SU-DHL-6 (cell line): ENCODE data around the gene ANKRD28.

Experiments
- H2AFZ ChIP-seq: fragments of 200-600 bp; sonication (generic); 2 replicates; pipeline ENCODE4 v1.6.1; 2014; ENCODE audit warnings: low read depth, mild to moderate bottlenecking, moderate library complexity, mixed read lengths, antibody characterized with exemption, low read length; ENCODE audit not compliant: severe bottlenecking
- H3F3A ChIP-seq: fragments of 200-600 bp; shearing (Covaris generic); 2 replicates; pipeline ENCODE4 v1.6.0; 2016; ENCODE audit warnings: antibody characterized with exemption, mild to moderate bottlenecking; ENCODE audit not compliant: insufficient read depth
- H3K27ac ChIP-seq: fragments of 200-600 bp; sonication (generic); 2 replicates; pipeline ENCODE4 v1.5.1; 2016; ENCODE audit warnings: low read depth, mild to moderate bottlenecking, low read length, moderate library complexity, mixed read lengths
- H3K27me3 ChIP-seq: fragments of 200-600 bp; sonication (generic), shearing (Covaris generic); 2 replicates; pipeline ENCODE4 v1.6.0; 2014; ENCODE audit warnings: mild to moderate bottlenecking, low read length
- H3K36me3 ChIP-seq: fragments of 200-600 bp; sonication (generic); 2 replicates; pipeline ENCODE4 v1.6.1; 2014; ENCODE audit warnings: mild to moderate bottlenecking, low read length, mixed read lengths
- H3K4me2 ChIP-seq: fragments of 300-600, 200-600 bp; shearing (Covaris generic), sonication (generic); 2 replicates; pipeline ENCODE4 v1.6.0; 2014; ENCODE audit warnings: low read length, low read depth, mild to moderate bottlenecking; ENCODE audit not compliant: poor library complexity, severe bottlenecking
- H3K4me3 ChIP-seq: fragments of 200-600 bp; sonication (generic); 2 replicates; pipeline ENCODE4 v1.5.1; 2014; ENCODE audit warnings: antibody characterized with exemption, low read length, mild to moderate bottlenecking, mixed read lengths; ENCODE audit not compliant: insufficient read depth, poor library complexity, severe bottlenecking
- H3K79me2 ChIP-seq: fragments of 200-600 bp; sonication (generic); 2 replicates; pipeline ENCODE4 v1.6.1; 2014; ENCODE audit warnings: mild to moderate bottlenecking, low read length, moderate library complexity; ENCODE audit not compliant: insufficient read depth
- H3K9ac ChIP-seq: fragments of 200-600 bp; sonication (generic); 2 replicates; pipeline ENCODE4 v1.7.0; 2014; ENCODE audit warnings: mild to moderate bottlenecking, low read length
- H3K9me2 ChIP-seq: fragments of 200-600 bp; sonication (generic); replicated peaks from 2 replicates; pipeline ENCODE4 v1.6.1; 2014; ENCODE audit warnings: low read length; ENCODE audit not compliant: insufficient read depth
- H3K9me3 ChIP-seq: fragments of 200-600 bp; sonication (generic); 2 replicates; pipeline ENCODE4 v1.6.1; 2014; ENCODE audit warnings: low read length, mixed read lengths; ENCODE audit not compliant: insufficient read depth
- H4K20me1 ChIP-seq: fragments of 200-600 bp; sonication (generic); 2 replicates; pipeline ENCODE4 v1.6.1; 2014; ENCODE audit warnings: low read depth, mild to moderate bottlenecking, antibody characterized with exemption, low read length, moderate library complexity, mixed read lengths
- CTCF ChIP-seq: fragments of 200-600 bp; sonication (generic); IDR thresholded peaks from one replicate; pipeline ENCODE4 v1.5.1; 2017; ENCODE audit warnings: antibody characterized with exemption, mild to moderate bottlenecking, low read length, moderate library complexity; ENCODE audit not compliant: insufficient read depth, poor library complexity, severe bottlenecking
- EZH2phosphoT487 ChIP-seq: fragments of 200-600 bp; sonication (generic), shearing (Covaris generic); conservative IDR thresholded peaks from 2 replicates; pipeline ENCODE4 v1.6.1; 2018; ENCODE audit warnings: mild to moderate bottlenecking, antibody characterized with exemption, low read length, moderate library complexity, mixed read lengths

Gene ANKRD28

GRCh38 chr3:15707779-15708178 is 90.0 kb downstream of the ANKRD28 start:
- H3K9ac ChIP-seq = no peak overlapping the region
- TF ChIP-seq EZH2phosphoT487 = no peak
- no peak for TF ChIP-seq CTCF
- H3K36me3 ChIP-seq = peaks cover 39% of the 10 kb centered on the region; the same call in 1 of the 2 replicates
- no peak overlapping the region for H3K4me3 ChIP-seq
- no peaks in the 10 kb centered on the region for H4K20me1 ChIP-seq
- no peaks in the 10 kb centered on the region for H3K79me2 ChIP-seq
- H3K27ac ChIP-seq = no peak overlapping the region
- no peak overlapping the region for H3K4me2 ChIP-seq
- no peaks in the 10 kb centered on the region for H3K9me2 ChIP-seq
- H3F3A ChIP-seq = no peaks in the 10 kb centered on the region
- H3K27me3 ChIP-seq = no peaks in the 10 kb centered on the region
- H2AFZ ChIP-seq = no peak overlapping the region
- no peaks in the 10 kb centered on the region for H3K9me3 ChIP-seq

GRCh38 chr3:15703346-15703745 is 94.4 kb downstream of the ANKRD28 start:
- Histone ChIP-seq H3K27ac (no peak overlapping the region), H3K79me2 (no peaks in the 10 kb centered on the region)
- TF ChIP-seq EZH2phosphoT487 (no peak), CTCF (no peak)

GRCh38 chr3:15694628-15695027 is 103.2 kb downstream of the ANKRD28 start:
- H3F3A ChIP-seq = no peaks in the 10 kb centered on the region
- H2AFZ ChIP-seq = no peak overlapping the region
- H3K79me2 ChIP-seq = no peaks in the 10 kb centered on the region
- H4K20me1 ChIP-seq = no peaks in the 10 kb centered on the region
- no peak overlapping the region for H3K27ac ChIP-seq
- H3K4me2 ChIP-seq = no peak overlapping the region
- TF ChIP-seq EZH2phosphoT487 (no peak), CTCF (no peak)
- H3K27me3 ChIP-seq = no peaks in the 10 kb centered on the region
- no peaks in the 10 kb centered on the region for H3K9me2 ChIP-seq
- H3K36me3 ChIP-seq = peaks cover 13% of the 10 kb centered on the region; the same call in 1 of the 2 replicates
- H3K4me3 ChIP-seq = no peak overlapping the region
- no peaks in the 10 kb centered on the region for H3K9me3 ChIP-seq
- H3K9ac ChIP-seq = no peak overlapping the region

More at GRCh38 chr3:15703346-15703745, 94.4 kb downstream of the ANKRD28 start:
- H2AFZ ChIP-seq = no peak overlapping the region
- no peaks in the 10 kb centered on the region for H3F3A ChIP-seq
- no peak overlapping the region for H3K4me3 ChIP-seq
- H3K9ac ChIP-seq = no peak overlapping the region
- peaks cover 15% of the 10 kb centered on the region; the same call in 1 of the 2 replicates for H3K36me3 ChIP-seq
- H3K9me3 ChIP-seq = no peaks in the 10 kb centered on the region
- H4K20me1 ChIP-seq = no peaks in the 10 kb centered on the region
- no peaks in the 10 kb centered on the region for H3K27me3 ChIP-seq
- no peaks in the 10 kb centered on the region for H3K9me2 ChIP-seq
- H3K4me2 ChIP-seq = no peak overlapping the region
